GM18909 (cell line): ENCODE measurements around the gene HOXD10.

Experiments
- ATAC-seq: cut with Tn5 transposase; IDR thresholded peaks from one replicate; pipeline ENCODE4 v1.9.1; 2021; ENCODE audit warnings: mild to moderate bottlenecking; ENCODE audit not compliant: unreplicated experiment, poor library complexity

Gene HOXD10

GRCh38 chr2:176147210-176147799 is 30.7 kb downstream of the HOXD10 start:
- no peak for ATAC-seq

- no peak for ATAC-seq
Measured at GRCh38 chr2:176147800-176148496, 31.4 kb downstream of the HOXD10 start.

- ATAC-seq = no peak
Measured at GRCh38 chr2:176148751-176149421, 32.3 kb downstream of the HOXD10 start.

- no peak for ATAC-seq
Measured at GRCh38 chr2:176149481-176149938, 32.9 kb downstream of the HOXD10 start.

GRCh38 chr2:176149939-176150583 is 33.5 kb downstream of the HOXD10 start:
- ATAC-seq = no peak

GRCh38 chr2:176150584-176151441 is 34.2 kb downstream of the HOXD10 start:
- ATAC-seq = no peak

- ATAC-seq = no peak
Measured at GRCh38 chr2:176151442-176152287, 35.1 kb downstream of the HOXD10 start, which contains the start of gene HOXD4. Gene HOXD4, plus strand, starts transcription at chr2:176151550. Its CDS starts 84 bp downstream, at chr2:176151634.

GRCh38 chr2:176152350-176153181 is 36.0 kb downstream of the HOXD10 start:
- ATAC-seq = no peak

GRCh38 chr2:176154576-176155252 is 38.1 kb downstream of the HOXD10 start:
- no peak for ATAC-seq

- ATAC-seq = no peak
Measured at GRCh38 chr2:176155356-176156044, 38.9 kb downstream of the HOXD10 start.

GRCh38 chr2:176156301-176156806 is 39.8 kb downstream of the HOXD10 start:
- no peak for ATAC-seq

- ATAC-seq = no peak
Measured at GRCh38 chr2:176156807-176157498, 40.4 kb downstream of the HOXD10 start, which contains the start of gene HOXD3. Gene HOXD3, plus strand, starts transcription at chr2:176157307. Its CDS starts 11,808 bp downstream, at chr2:176169115.

- ATAC-seq = no peak
Measured at GRCh38 chr2:176157499-176158185, 41.1 kb downstream of the HOXD10 start.

- ATAC-seq = no peak
Measured at GRCh38 chr2:176158186-176158591, 41.6 kb downstream of the HOXD10 start.

GRCh38 chr2:176158855-176159662 is 42.5 kb downstream of the HOXD10 start:
- ATAC-seq = no peak
